NCI-H526 treated with DMSO at 0.1 percent for 48 hours (cell line): ENCODE data around the gene ZFP36L1.
"Not testable (repeated sequence)": the region's sequence is repeated elsewhere in the genome, so short reads cannot be mapped to it uniquely, and the experiment has no call there.

ENCODE experiments used
- DNase-seq: peaks from one replicate; lab custom pipeline; 2025; lab: John Stamatoyannopoulos, UW

The ZFP36L1 gene

DNA sequence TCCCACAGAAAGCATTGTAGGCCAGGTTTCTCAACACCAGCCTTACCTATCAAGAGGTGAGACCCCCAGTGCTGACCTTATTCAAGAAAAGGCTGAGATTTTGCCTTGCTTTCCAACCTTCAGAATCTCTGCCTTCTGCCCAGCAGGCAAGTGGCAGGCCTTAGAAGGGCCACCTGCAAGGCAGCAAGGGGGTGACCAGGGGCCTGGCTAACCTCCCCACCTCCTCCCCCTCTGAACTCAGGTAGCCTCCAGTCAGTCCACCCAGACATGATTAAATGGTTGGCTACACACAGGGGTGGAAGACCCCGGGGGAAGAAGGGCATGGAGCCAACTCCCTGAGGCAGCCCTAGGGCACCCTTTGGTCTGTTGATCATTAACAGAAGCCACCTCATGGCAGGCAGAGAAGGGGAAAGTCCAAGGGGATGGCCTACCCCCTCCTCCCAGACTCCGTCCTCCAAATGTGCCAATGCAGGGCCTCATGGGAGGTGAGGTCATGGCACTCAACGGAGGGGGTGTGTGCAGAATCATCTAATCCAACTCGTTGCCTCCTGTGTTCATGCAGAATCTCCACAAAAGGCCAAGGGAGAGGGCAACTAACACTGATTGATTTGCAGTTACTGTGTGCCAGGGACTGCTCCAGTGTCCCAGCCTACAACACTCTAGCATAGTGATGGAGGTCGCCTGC is 8.5 kb downstream of the ZFP36L1 start:
- DNase-seq, result no peak

DNA sequence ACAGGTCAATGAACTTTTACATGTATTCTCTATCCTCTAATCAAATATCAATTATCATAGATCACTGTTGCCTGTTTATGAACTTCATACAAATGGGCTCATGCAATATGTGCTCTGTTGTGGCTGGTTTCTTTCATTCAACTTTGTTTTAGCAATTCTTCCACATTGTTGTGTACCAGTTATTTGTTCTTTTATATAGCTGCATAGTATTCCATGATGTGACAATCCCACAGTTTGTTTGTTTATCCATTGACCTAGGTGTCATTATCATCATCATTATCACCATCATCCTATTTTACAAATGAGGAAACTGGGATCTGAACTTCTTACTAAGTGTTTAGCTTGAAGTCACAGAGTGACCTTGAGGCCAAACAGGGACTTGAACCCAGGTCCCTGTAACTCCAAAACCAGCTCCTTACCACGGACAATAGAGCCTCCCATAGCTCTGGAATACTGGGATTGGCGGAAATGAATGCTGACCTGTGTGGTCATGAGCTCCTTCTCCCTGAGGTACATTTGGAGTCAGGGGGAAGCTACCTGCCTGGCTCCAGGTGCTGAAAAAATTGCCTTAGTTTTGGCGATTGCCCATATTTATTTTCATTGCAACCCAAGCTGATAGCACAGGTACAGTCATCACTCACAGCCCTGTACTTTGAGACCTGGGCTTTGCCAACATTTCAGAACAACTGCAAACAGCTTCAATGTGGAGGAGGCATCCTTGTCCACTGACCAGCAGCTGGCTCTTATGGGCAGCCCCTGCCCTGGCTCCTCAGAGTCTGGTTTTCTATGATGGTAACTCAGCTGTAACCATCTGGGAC is 9.2 kb downstream of the ZFP36L1 start:
- DNase-seq, result no peak

DNA sequence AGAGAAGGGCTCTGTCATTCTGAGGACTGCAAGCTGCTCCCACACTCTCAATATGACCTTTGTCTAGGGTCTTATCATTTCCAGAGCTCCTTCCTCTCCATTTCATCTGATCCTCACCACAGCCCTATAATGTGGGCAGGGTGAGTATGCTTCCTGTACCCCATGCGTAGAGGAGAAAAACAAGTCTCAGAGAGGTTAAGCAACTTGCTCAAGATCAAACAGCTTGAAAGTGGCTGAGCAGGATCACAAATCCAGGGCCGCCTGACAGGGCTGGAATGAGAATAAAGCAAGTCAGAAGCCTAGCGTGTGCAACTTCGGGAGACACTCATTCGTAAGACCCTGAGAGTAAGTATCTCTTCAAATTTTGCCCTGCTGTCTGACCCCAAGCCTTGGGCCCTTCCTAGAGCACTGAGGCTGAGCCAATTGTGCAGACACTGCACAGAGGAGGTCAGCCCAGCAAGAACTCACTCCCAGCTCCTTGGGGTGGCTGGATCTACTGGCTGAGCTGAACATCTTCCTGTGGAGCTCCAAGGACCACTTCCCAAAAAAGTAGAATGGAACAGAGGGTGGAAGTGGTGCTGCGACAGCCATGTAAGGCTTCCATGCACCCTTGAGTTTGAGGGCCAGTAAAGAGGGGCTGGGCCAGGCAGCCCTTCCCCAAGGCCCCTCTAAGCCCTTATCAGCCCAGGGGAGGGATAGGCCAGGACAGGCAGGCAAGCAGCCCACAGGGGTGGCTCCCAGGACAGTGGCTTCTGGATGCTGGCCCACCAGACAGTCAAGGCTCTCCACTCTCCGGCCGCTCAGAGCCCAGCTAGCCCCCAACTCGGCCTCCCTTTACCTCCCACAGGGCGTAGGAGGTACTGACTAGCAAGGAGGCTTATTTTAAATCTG is 10.5 kb downstream of the ZFP36L1 start:
- no peak for DNase-seq

DNA sequence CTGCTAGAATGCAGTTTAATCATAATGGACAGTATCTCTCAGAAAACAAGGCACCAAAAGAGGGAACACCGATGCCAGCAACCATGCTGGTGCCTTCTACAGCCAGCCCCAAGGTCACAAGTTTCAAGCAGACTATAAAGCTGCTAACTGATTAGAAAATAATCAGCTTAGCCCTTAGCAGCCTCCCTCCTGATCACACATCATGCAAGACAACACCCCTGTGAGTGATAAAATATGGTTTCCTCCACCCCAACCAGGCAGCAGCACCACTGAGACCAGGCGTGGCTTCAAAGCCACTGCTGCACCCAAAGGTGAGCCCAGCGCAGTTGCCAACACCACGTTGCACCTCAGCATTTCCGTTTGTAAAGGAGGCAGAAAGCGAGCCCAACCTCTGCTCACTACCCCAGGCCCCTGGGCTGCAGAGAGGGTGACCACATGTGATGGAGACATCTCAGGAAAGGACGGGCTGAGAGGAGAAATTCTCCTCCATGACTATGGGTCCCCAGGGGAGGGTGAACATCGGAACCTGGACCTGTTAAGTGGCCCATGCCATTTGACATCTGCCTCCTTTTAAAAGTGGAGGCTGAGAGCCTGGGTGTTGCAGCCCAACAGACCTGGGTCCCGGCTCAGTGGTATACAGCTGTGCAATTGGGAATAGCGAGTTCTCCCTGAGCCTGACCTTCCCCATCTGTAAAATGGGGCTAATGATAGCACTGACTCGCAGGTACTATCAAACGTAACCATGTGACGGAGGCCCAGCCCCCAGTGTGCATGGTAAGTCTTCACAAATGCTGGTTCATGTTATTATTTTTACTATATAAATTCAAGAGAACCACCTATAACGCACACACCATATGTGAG is 11.5 kb downstream of the ZFP36L1 start:
- no peak for DNase-seq

DNA sequence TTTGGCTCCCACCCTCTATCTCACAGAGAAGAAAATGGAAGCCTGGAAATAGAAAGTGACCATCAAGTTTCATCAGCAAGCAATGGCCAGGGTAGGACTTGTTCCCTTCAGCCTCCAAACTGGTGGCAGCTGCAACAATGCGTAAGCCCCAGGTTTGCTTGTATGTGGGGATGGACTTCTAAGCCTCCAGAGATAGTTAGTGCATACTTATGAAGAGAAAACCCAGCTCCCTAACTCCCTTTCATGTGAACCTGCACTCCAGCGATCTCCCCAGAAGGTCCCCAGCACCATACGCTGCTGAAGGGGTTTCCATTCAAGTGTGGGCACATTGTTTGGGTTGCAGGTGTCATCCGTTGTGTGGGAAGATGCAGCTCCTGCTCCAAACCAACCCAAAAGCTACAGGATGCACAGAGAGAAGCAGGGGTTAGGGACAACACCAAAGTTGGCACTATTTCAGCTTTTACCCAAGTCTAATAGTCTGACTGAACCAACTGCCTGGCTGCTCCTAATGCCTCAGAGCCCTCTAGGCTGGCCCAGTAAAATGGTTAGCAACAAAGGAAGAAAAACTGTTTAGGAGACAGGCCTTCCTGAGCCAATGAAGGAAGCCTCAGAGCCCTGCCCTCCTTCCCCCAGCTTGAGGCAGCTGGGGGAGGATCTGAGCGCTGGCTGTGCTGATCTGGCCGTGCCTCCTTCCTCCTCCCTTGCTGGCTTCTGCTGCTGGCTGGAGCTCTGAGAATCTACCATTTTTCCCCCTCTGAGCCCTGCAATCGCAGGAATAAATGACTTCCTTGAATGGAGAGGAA is 12.3 kb downstream of the ZFP36L1 start:
- no peak for DNase-seq

DNA sequence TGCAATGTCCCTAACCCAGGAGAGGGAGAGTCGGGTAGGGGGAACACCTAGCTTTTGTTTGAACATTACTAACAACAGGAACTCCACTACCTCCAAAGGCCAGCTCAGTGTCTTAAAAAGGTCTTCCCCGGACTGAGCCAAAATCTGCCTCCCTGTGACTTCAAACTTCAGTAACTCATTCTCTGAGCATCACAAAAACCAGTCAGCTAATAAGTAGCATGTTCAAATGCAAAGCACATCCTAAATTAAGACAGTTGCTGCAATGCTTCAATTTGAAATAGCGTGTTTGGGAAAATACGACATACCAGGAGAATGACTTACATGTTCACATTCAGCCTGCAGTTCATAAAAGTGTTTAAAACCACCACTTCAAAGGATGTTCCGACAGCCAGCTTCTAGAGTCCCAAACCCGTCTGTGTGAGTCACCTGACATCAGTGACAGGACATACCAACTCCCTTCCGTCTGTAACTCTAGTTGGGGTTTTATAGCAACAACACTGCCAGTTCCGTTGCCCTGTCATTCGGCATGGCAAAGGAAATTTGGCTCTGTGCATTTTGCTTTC is 13.0 kb downstream of the ZFP36L1 start:
- no peak for DNase-seq

DNA sequence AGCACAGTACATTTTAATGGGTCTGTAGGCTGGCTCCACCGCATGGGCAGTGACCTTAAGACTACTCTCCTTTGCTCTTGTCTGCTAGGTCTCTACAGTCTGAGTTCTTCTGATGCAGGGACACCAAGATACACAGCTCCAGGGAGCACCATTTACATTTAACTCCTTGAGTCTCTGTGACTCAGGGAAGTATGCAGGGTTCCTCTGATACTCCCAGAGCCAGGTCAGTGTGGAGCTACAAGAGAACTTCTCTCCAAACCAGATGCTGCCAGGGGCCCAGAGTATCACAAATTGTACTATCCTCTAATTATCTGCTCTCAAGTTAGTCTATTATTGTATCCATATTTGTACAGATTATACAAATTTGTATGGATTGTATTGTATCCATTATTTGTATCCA is 15.2 kb downstream of the ZFP36L1 start:
- no peak for DNase-seq

DNA sequence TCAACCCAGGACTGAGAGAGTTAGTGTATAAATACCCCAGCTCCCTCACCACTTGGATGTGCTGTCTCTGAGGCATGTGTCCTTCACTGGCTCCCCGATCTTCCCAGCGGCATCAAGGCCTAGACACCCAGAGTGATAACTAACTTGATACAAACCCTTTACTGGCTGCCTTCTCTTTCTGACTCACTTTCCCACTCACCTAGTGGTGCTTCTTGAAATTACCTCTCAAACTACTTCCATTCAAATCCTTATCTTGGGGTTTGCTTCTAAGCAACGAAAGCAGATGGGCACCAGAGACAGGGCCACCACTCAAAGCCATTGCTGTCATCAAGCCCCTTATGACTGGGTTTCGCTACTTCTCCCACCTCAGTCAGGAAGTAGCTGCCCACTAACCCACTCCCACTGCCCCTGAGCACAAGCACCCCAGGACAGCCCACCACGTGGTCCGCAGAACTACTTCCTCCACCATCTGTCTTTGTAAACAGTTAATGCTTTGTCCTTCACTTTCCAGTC is 17.2 kb downstream of the ZFP36L1 start:
- no peak for DNase-seq

DNA sequence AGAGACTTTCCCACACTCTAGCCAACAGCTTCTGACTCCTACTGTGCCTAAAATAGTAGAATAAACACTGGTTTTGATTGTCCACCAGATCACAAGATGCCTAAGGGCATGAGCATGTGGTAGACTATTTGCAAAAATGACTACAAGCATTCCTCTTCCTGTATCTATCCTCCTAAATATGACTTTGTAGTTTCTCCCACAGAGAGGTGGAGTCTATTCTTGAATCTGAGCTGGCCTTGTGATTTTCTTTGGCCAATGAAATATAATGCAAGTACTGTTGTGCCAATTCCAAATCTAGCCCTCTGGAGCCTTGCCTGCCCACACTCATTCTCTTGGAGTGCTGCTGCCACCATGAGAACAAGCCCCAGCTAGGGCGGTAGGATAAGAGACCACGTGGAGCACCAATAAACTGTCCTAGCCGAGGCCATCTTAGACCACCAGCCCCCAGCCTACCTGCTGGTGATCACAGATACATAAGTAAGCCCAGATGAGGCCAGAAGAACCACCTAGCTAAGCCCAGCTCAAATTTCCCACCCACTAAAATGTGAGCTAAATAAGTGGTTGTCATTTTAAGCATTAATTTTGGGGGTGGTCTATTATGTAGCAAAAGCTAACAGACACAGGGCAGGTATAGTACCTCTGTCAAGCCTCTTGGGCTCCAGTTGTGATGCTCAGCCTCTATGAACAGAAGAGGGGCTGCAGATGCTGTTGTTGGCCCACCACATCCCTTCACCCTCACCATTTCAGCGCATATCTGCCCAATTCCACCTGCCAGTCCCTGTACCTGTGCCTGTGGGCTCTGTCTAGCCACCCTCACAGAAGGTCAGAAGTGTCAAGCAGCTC is 17.9 kb downstream of the ZFP36L1 start:
- DNase-seq, result no peak

DNA sequence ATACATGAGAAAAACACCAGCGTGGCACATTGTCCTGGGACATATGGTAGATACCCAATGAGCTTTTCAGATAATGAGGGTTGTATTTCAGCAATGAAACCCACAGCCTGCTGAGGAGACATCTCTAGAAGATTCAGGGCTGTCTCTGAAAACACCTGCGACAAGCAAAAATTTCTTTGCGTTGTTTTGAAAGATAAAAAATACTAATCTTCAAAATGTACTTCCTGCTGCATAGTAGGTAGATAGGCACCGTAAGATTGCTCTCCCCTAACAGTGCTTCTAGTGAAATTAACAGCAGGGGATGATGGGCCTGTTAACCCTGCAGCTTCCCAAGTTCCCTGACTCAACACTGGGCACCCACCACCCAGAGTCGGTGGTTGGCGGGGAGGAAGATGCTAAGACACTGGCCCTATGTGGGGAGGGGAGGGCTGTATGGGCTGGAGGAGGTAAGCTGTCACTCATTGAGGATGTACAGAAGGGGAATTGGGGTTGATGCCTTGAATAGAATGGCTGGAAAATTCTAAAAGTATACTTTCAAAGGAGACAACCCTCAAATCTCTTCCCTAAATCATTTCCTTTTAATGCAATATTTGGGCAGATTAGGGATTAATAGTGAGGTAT is 20.0 kb downstream of the ZFP36L1 start:
- DNase-seq, result no peak

DNA sequence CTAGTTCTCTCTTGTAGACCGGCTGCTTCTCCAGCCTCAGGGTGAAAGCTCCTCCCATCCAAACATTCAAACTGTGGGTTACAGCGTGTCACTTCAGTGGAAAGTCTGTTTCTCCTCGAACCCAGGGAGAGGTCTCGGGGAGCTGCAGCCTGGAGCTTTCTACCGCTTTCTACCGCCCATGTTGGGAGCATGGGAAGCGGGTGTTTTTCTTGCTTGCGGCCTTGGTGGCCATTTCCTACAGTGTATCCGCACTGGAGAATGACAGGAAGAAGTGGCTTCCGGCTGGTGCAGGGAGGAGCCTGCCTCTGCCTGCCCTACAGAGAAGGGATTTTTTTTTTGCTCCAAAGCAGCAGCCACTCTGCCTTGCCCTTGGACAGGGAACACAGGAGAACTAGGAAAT is 21.2 kb downstream of the ZFP36L1 start:
- no peak for DNase-seq

DNA sequence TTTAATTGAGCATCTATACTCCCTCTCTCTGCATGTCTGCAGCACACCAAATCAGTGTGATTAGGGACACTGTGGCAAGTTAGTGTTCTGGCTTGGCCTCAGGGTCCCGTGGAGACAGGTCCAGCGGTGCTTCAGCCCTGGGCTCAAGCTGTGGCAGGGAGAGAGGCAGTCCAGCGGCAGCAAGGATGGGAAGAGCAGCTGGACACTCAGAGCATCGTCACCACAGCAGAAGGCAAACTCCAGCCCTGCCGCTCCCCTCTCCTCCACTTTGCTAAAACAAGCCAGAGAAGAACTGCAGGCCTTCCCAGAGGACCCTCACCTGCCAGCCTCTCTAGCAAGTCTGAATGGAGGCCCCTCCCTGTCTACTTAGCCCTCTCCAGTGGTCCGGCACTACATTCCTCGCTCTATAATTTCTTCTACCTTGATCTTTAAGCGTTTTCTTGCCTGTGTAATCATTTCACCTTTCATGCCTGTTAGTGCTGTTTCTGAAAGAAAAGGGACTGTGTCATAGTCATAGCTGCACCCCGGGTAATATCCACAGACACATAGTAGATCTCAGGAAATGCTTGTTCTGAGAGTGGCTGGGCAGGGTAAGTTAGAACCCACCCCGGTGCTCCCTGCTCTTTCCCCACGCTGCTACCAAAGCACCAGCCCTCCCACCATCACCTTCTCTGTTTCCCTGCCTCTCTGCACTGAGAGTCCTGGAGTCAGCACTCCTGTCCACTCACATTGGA is 22.1 kb downstream of the ZFP36L1 start:
- no peak for DNase-seq

DNA sequence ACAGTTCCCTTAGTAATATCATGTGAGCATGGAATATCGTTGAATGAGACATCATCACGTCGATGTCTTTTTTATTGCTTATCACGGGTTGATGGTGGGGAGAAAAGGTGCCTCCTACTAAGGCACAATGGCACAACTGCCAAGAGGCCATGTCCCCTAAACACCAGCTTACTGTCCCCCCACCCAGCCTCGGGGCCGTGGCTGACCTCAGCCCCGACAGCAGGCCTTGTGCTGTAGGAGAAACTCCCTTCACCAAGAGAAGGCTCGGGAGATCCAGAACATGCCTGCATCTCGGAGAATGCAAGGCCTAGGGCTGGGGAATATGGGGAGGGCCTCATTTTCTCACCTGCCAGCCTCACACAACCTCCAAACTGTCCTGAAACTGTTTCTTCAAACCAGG is 22.8 kb downstream of the ZFP36L1 start:
- no peak for DNase-seq

DNA sequence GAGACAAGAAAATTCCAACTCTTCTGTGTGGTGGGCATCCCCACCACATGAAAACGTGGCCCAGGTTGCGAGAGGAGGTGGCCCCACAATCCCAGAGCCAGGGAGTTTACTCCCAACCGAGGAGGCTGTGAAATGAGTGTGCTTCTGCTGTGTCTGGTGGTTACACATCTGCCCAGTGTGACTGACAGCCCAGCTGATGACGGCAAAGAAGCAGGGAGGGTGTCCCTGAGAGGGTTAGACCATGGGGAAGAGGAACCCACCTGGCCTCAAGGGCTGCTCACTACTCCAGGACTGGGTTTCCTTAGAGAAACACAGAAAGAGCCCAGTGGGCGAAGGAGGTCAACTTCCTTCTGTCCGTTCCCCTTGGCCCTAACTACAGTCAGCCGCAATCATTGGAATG is 24.6 kb downstream of the ZFP36L1 start:
- no peak for DNase-seq

DNA sequence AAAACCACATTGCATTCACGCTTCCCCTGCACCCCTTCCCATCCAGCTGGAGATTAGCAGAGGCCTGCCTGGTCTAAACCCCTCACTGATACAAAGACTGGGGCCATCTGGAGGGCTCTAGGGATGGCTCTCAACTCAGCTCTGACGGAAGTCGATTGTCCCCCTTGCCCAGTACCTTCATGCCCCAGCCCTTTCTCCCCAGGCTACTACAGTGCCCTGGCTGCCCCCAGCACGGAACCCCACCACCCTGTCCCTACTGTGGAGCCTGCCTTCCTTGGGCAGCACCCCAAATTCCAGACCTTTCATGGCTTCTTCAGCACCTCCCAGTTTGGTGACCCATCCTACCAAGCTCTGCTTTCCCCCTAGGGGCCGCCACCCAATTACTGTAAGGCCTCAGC is 25.6 kb downstream of the ZFP36L1 start:
- no peak for DNase-seq

DNA sequence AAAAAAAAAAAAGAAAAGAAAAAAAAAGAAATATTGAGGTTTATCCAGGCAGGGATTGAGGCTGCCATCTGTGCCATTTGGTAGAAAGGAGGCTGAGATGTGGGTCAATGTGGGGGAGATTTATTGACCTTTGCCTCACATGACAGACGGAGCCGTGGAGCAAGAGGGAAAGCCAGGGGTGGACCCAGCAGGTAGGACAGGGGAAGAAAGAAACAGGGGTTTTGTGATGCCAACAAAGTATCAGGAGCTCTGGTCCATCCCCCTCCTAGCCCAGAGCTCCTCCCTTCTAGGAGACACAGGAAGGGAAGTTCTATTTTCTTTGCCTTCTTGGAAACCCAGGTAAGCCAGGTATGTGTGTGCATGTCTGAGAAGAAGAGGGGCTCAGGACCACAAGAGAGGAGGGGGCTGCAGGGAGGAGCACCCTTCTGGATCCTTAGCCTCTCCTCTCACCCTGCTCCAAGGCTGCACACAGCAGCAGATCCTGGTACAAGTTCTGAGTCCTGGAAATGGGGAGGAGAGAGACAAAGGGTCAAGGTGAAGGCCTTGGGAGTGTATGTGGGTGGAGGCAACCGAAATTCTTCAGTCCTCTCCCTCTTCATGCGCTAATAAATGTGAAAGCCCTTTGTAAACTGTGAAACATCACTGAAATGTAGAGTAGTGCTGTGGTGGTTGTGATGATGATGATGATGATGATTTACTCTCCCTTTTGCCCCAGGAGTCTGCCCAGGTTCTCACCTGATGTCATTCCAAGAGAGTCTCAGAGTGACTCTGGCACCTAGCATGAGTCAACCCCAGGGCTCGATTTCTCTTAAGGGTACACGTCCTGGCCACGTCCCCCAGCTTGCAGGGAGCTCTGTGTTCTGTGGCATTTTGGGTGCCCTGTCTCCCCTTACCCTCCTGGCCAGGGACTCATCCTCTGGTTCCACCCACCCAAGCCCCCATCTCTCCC is 26.3 kb downstream of the ZFP36L1 start:
- DNase-seq, result no peak

DNA sequence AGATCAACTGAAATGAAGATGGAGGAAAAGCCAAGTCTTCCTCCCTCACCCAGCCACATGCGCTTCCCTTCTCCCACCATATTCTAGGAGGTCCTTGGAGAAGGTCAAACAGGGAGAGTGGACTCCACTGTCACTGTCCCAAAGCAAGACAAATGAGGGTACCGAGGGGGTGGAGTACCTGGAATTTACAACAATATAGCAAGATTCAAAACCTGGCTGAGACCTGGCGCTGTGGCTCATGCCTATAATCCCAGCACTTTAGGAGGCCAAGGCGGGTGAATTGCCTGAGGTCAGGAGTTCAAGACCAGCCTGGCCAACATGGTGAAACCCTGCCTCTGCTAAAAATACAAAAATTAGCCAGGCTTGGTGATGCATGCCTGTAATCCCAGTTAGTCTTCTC is 29.0 kb downstream of the ZFP36L1 start:
- DNase-seq, result not testable (repeated sequence)
